Ovary (tissue), 3 donors: ENCODE results near the gene CCL14.

Source experiments
- CTCF ChIP-seq, 3 donors: fragments of 450-650 bp in 2 of 3; fragments of 200-600 bp in 1 of 3; IDR thresholded peaks; one replicate each; pipeline versions ENCODE4 v1.5.1 to v1.8.0; 2016 to 2022; ENCODE audit warnings: antibody characterized with exemption in 3 of 3, mild to moderate bottlenecking in 1 of 3
- POLR2A ChIP-seq: fragments of 450-650 bp; IDR thresholded peaks from one replicate; pipeline ENCODE4 v1.6.1; 2017; ENCODE audit warnings: antibody characterized with exemption, mild to moderate bottlenecking, moderate library complexity
- donor health status: DM: no; HTN: no; CAD: no.

DNA sequence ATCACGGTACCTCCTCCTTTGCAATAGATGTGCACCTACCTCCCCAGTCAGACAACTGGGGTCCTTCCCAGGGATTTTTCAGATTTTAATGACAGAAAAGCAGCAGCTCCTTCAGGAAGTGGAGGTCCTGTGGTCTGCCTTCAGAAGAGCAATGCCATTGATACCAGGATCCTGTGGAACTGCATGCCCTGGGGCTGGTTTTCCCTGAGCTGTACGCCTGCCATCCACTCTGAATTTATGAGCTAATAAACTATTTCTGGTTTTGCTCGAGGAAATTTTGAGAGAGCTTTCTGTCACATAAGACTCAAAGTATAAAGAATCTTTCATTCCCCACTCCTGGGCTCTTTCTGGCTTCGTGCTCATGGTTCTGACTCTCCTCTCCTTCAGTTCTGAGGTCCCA is 41.2 kb upstream of the CCL14 start:
- TF ChIP-seq CTCF (IDR thresholded peaks at IDR 0.05), result no peak
- no peak for TF ChIP-seq POLR2A
